GM20000 (cell line): ENCODE data around the gene ZFC3H1.

ENCODE experiments used
- DNase-seq: peaks from one replicate; pipeline ENCODE4 v3.0.0; 2012; ENCODE audit warnings: low spot score
- TF ChIP-seq, protein P1 (sequence below): IDR thresholded peaks from 2 replicates; pipeline ENCODE4 v1.5.1; 2012; ENCODE audit warnings: mild to moderate bottlenecking, control low read depth; ENCODE audit errors: extremely low read depth, missing control alignments

ZFC3H1 gene

DNA sequence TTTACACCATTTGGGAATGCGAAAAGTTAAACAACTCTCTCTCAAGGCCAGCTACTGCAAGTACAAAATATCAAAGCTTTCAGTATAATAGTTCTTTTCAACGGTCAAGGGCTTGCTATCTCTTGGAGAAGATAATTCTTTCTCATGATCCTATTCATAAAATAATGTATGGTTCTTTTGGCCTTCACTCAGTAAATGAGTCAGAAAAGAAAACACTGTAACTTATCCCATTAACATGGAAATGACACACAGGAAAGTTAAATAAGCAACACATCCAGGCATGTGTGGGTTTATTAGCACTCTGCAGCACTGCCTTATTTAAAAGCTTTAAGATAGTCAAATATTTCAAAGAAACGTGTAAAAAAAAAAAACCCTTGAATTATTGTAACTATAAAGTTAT lies 36.9 kb downstream of the ZFC3H1 start:
- TF ChIP-seq, protein P1, sequence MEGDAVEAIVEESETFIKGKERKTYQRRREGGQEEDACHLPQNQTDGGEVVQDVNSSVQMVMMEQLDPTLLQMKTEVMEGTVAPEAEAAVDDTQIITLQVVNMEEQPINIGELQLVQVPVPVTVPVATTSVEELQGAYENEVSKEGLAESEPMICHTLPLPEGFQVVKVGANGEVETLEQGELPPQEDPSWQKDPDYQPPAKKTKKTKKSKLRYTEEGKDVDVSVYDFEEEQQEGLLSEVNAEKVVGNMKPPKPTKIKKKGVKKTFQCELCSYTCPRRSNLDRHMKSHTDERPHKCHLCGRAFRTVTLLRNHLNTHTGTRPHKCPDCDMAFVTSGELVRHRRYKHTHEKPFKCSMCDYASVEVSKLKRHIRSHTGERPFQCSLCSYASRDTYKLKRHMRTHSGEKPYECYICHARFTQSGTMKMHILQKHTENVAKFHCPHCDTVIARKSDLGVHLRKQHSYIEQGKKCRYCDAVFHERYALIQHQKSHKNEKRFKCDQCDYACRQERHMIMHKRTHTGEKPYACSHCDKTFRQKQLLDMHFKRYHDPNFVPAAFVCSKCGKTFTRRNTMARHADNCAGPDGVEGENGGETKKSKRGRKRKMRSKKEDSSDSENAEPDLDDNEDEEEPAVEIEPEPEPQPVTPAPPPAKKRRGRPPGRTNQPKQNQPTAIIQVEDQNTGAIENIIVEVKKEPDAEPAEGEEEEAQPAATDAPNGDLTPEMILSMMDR = no peak
- DNase-seq = no peak

DNA sequence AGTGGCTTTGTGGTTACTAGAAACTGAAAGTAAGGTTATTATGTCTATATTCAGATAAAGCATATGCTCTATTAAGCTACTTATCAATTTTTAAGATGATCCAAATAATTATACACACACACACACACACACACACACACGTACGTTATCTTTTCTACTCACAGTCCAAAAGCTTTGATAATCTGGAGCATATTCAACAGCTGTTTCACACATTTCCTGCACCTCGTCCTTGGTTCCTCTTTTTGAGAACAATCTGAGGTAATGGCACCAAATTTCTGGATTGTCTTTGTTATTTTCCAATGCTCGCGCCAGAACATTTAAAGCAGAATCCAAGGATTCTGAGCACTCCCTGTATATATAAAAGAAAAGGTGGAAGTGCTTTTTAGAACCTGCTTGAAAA lies 37.5 kb downstream of the ZFC3H1 start:
- TF ChIP-seq, protein P1 = no peak
- DNase-seq = peak; percentile 11

DNA sequence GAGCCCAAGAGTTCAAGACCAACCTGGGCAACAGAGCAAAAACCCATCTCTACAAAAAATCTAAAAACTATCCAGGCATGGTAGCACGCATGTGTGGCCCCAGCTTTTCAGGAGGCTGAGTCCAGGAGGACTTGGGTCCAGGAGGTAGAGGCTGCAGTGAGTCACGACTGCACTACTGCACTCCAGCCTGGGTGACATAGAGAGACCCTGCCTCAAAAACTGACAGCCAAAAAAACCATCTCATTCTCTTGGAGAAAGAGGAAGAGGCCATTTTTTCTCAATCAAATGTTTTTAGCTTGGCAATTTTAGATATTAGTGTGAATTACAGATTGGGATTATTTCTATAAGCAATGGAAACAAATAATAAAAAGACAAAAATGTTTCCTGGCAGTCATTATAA lies 38.2 kb downstream of the ZFC3H1 start:
- DNase-seq = no peak
- TF ChIP-seq, protein P1 = no peak

DNA sequence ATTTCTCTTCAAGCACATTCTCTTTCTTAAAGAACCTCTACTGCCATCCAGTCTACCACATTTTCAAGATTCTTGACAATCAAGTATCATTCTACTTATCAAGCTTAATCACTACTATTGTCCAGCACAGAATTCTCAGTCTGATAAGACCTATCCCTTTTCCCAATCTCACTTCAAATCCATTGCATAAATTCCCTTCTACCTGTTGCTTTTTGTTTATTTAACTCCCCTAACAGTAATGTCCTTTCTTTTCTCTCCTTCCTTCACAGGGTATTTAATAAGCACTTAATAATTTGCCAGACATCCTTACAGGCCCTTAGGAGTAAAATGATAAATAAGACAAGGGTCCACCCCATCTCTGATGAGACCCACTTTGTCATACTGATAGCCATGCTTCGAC lies 41.7 kb downstream of the ZFC3H1 start:
- TF ChIP-seq, protein P1 = no peak
- DNase-seq = no peak

- TF ChIP-seq, protein P1 = no peak
- DNase-seq = no peak
Measured at GRCh38 chr12:71610031-71610795, 53.4 kb downstream of the ZFC3H1 start.

DNA sequence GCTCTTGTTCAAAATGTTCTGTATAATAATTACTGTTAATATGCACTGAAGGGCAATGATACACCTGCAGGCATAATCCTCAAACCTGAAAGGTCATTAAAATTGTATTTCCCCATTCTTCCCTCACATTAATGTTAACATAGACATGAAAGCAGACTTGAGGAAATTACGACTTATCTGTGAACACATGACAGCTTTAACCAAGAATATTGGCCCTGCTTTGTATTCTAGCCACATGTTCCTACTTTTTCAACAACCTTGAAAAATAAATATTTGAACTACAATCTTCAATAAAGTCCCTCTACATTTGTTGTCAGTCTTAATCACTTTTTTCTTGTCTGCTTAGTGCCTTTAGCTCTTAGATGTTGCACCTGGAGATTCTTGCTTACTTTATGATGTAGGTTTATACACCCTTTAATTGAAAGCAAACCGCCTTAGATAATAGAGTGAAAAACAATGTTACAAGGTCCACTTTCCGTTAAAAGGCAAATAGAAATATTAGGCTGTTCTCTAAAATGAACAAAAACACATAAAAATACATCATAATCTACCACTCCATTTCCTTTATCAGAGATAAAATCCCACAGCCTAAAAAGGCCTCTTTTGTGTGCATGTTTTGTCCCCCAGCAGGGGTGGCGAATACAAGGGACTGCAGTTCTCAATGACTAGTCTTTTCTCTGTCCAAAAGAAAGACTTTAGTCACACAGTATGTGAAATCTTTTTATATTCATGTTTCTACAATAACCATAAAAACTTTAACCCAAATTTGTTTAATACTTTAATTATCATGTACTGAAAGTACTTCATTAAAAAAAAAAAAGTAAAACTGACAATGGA lies 55.9 kb downstream of the ZFC3H1 start:
- DNase-seq = no peak
- TF ChIP-seq, protein P1 = no peak

DNA sequence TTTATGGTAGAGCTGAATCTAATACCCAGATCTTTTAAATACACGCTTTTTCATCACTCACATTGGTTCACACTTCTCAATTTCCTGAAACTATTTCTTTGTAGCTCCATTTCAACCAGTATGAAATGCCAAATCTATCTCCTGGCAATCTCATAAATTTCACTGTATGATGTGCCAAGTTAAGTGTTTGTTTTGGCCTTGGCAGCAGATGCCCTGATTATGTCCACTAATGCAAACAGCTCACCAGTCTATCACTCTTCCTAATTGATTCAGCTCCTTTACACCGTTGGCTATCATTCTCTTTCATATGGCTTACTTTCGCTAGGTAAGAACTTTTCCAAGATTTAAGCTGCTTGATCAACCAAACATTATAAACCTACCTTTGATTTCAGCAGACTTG lies 58.6 kb downstream of the ZFC3H1 start:
- TF ChIP-seq, protein P1 = no peak
- DNase-seq = no peak
